NOMO-1 treated with DMSO at 0.1 percent for 48 hours (cell line): Measurements from ENCODE around the gene GAGE12E.
"Not testable (repeated sequence)": the region's sequence is repeated elsewhere in the genome, so short reads cannot be mapped to it uniquely, and the experiment has no call there.

ENCODE experiments used
- DNase-seq: peaks from one replicate; lab custom pipeline; 2025; ENCODE audit not compliant: unreplicated experiment; lab: John Stamatoyannopoulos, UW

Gene GAGE12E, protein sequence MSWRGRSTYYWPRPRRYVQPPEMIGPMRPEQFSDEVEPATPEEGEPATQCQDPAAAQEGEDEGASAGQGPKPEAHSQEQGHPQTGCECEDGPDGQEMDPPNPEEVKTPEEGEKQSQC

DNA sequence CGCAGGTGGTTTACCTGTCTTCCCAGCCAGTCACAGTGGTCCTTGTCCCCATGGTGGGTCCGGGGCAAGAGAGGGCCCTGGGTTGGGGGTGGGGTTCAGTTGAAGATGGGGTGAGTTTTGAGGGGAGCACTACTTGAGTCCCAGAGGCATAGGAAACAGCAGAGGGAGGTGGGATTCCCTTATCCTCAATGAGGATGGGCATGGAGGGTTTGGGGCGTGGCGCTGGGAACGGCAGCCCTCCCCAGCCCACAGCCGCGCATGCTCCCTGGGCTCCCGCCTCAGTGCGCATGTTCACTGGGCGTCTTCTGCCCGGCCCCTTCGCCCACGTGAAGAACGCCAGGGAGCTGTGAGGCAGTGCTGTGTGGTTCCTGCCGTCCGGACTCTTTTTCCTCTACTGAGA, at the start of gene GAGE12E:
Gene GAGE12E, plus strand, starts transcription at position 301 of the 400 bp plus-strand sequence. CDS start 1,155 bp downstream, outside the sequence.
- not testable (repeated sequence) for DNase-seq

DNA sequence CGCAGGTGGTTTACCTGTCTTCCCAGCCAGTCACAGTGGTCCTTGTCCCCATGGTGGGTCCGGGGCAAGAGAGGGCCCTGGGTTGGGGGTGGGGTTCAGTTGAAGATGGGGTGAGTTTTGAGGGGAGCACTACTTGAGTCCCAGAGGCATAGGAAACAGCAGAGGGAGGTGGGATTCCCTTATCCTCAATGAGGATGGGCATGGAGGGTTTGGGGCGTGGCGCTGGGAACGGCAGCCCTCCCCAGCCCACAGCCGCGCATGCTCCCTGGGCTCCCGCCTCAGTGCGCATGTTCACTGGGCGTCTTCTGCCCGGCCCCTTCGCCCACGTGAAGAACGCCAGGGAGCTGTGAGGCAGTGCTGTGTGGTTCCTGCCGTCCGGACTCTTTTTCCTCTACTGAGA, 19.2 kb upstream of the GAGE12E start, which contains the start of gene GAGE12C:
Gene GAGE12C, plus strand, starts transcription at position 301 of the 400 bp plus-strand sequence. CDS start 1,155 bp downstream, outside the sequence.
- not testable (repeated sequence) for DNase-seq

DNA sequence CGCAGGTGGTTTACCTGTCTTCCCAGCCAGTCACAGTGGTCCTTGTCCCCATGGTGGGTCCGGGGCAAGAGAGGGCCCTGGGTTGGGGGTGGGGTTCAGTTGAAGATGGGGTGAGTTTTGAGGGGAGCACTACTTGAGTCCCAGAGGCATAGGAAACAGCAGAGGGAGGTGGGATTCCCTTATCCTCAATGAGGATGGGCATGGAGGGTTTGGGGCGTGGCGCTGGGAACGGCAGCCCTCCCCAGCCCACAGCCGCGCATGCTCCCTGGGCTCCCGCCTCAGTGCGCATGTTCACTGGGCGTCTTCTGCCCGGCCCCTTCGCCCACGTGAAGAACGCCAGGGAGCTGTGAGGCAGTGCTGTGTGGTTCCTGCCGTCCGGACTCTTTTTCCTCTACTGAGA, 9.7 kb upstream of the GAGE12E start, which contains the start of gene GAGE12D:
Gene GAGE12D, plus strand, starts transcription at position 301 of the 400 bp plus-strand sequence. CDS start 1,155 bp downstream, outside the sequence.
- DNase-seq = not testable (repeated sequence)

DNA sequence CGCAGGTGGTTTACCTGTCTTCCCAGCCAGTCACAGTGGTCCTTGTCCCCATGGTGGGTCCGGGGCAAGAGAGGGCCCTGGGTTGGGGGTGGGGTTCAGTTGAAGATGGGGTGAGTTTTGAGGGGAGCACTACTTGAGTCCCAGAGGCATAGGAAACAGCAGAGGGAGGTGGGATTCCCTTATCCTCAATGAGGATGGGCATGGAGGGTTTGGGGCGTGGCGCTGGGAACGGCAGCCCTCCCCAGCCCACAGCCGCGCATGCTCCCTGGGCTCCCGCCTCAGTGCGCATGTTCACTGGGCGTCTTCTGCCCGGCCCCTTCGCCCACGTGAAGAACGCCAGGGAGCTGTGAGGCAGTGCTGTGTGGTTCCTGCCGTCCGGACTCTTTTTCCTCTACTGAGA, 9.5 kb downstream of the GAGE12E start, which contains the start of gene GAGE12F:
Gene GAGE12F, plus strand, starts transcription at position 301 of the 400 bp plus-strand sequence. CDS start 1,155 bp downstream, outside the sequence.
- DNase-seq = not testable (repeated sequence)

DNA sequence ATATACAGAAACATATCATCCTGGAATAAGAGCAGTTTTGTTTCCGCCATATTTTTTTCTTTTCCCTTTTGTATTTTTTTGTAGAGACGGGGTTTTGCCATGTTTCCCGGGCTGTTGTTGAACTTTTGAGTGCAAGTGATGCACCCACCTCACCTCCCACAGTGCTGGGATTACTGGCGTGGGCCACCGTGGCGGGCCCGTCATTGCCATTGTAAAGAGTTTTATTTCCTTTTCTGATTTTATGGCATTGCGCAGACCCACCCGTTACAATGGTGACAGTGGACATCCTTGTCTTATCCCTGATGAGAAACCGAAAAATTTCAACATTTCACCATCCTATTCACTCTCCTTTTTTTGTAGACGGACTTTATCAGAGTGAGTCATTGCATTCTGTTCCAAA, 17.6 kb downstream of the GAGE12E start:
- DNase-seq = not testable (repeated sequence)

DNA sequence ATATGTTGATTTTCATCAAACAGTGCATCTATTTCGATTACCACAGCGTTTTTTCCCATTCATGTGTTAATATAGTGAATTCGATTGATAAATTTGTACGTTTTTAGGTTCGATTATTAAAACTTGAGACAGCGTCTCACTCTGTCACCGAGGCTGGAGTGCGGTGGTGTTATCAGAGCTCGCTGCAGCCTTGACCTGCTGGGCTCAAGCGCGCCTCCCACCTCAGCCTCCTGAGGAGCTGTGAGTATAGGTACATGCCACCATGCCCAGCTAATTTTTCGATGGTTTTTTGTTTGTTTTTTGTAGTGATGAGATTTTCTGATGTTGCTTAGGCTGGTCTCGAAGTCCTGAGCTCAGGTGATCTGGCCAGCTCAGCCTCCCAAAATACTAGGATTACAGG, 18.1 kb downstream of the GAGE12E start:
- not testable (repeated sequence) for DNase-seq

DNA sequence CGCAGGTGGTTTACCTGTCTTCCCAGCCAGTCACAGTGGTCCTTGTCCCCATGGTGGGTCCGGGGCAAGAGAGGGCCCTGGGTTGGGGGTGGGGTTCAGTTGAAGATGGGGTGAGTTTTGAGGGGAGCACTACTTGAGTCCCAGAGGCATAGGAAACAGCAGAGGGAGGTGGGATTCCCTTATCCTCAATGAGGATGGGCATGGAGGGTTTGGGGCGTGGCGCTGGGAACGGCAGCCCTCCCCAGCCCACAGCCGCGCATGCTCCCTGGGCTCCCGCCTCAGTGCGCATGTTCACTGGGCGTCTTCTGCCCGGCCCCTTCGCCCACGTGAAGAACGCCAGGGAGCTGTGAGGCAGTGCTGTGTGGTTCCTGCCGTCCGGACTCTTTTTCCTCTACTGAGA, 19.0 kb downstream of the GAGE12E start, which contains the start of gene GAGE12G:
Gene GAGE12G, plus strand, starts transcription at position 301 of the 400 bp plus-strand sequence. CDS start 1,155 bp downstream, outside the sequence.
- not testable (repeated sequence) for DNase-seq

DNA sequence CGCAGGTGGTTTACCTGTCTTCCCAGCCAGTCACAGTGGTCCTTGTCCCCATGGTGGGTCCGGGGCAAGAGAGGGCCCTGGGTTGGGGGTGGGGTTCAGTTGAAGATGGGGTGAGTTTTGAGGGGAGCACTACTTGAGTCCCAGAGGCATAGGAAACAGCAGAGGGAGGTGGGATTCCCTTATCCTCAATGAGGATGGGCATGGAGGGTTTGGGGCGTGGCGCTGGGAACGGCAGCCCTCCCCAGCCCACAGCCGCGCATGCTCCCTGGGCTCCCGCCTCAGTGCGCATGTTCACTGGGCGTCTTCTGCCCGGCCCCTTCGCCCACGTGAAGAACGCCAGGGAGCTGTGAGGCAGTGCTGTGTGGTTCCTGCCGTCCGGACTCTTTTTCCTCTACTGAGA, 28.6 kb downstream of the GAGE12E start, which contains the start of gene GAGE12H:
Gene GAGE12H, plus strand, starts transcription at position 301 of the 400 bp plus-strand sequence. CDS start 1,155 bp downstream, outside the sequence.
- not testable (repeated sequence) for DNase-seq

DNA sequence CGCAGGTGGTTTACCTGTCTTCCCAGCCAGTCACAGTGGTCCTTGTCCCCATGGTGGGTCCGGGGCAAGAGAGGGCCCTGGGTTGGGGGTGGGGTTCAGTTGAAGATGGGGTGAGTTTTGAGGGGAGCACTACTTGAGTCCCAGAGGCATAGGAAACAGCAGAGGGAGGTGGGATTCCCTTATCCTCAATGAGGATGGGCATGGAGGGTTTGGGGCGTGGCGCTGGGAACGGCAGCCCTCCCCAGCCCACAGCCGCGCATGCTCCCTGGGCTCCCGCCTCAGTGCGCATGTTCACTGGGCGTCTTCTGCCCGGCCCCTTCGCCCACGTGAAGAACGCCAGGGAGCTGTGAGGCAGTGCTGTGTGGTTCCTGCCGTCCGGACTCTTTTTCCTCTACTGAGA, 38.1 kb downstream of the GAGE12E start, which contains the start of gene GAGE2A:
Gene GAGE2A, plus strand, starts transcription at position 301 of the 400 bp plus-strand sequence. CDS start 1,155 bp downstream, outside the sequence.
- not testable (repeated sequence) for DNase-seq

DNA sequence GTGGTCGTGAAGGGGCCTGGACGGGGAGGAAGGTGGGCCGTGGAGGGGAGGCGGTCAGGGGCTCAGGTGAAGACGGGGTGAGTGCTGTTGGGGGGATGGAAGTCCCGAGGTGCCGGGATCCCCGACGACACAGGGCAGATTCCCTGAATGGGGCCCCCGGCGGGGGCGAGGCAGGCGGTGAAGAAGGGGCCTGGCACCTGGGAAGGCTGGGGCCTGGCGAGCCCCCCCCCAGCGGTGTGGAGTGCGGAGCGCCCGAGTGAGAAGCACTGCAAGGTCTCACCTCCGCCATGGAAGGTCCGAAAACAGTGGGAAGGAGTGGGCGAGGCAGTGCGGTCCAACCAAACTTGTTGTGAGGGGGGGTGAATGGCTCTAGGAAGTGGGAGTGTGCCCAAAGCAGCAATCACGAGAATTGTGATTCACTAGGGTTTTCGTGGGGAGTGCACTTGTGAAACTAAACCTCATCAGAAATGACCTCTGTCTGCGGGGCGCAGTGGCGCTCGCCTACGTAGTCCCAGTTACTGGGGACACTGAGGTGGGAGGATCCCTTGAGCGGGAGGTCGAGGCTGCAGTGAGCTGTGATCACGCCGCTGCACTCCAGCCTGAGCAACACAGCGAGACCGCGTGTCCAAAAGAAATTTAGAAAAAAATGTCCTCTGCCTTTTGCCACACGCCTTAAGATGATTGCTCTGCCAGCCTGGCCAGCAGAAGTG, 38.8 kb downstream of the GAGE12E start:
- DNase-seq = not testable (repeated sequence)

DNA sequence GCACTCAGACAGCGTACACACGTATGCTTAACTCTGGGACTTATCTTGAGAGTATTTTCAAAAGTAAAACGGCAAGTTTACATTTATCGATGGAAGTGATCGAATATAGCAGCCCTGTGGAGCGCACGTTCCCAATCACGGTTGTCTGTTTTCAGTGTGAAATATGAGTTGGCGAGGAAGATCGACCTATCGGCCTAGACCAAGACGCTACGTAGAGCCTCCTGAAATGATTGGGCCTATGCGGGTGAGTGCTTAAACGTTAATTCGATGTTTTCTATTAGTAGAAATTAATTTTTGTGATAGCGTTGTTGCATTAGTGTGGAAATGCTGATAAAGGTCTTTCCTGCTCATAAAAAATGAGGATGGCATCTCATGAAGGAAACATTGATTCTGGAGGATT, 39.4 kb downstream of the GAGE12E start:
- not testable (repeated sequence) for DNase-seq

DNA sequence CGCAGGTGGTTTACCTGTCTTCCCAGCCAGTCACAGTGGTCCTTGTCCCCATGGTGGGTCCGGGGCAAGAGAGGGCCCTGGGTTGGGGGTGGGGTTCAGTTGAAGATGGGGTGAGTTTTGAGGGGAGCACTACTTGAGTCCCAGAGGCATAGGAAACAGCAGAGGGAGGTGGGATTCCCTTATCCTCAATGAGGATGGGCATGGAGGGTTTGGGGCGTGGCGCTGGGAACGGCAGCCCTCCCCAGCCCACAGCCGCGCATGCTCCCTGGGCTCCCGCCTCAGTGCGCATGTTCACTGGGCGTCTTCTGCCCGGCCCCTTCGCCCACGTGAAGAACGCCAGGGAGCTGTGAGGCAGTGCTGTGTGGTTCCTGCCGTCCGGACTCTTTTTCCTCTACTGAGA, 47.6 kb downstream of the GAGE12E start, which contains the start of gene GAGE1:
Gene GAGE1, plus strand, starts transcription at position 301 of the 400 bp plus-strand sequence. CDS start 1,155 bp downstream, outside the sequence.
- DNase-seq = not testable (repeated sequence)
